Left ventricle myocardium inferior (tissue), 1 donor: ENCODE measurements around the gene SLC50A1. TPM values are rescaled to one million over a fixed set of nuclear protein-coding genes. Genes with fewer than 3 reads are reported as not detected.

ENCODE experiments used
- DNase-seq: peaks from one replicate; pipeline ENCODE4 v3.0.0-alpha.2; 2020
- H3K27ac ChIP-seq: fragments of 200-600 bp; replicated peaks from 2 replicates; pipeline ENCODE4 v1.8.0; 2021
- H3K27me3 ChIP-seq: fragments of 200-600 bp; 2 replicates; pipeline ENCODE4 v1.8.0; 2021; ENCODE audit warnings: low read depth
- H3K36me3 ChIP-seq: fragments of 200-600 bp; 2 replicates; pipeline ENCODE4 v1.8.0; 2021
- H3K4me1 ChIP-seq: fragments of 200-600 bp; 2 replicates; pipeline ENCODE4 v1.8.0; 2021
- H3K4me3 ChIP-seq: fragments of 200-600 bp; 2 replicates; pipeline ENCODE4 v1.8.0; 2021; ENCODE audit warnings: mild to moderate bottlenecking, moderate library complexity
- H3K9me3 ChIP-seq: fragments of 200-600 bp; replicated peaks from 2 replicates; pipeline ENCODE4 v1.8.0; 2021
- intact Hi-C: fragments of 100-400 bp; cut with micrococcal nuclease; formaldehyde crosslinking; loops from one replicate; pipeline ENCODE4 v1.11.0; 2022
- total RNA-seq: library from RNA; stranded (reverse); fragmentation: NEBNext Ultra II Directional; extraction: Animal tissue kit (Norgen Biotek cat#: 25700); gene quantifications from one replicate; pipeline ENCODE4 v1.2.1, GENCODE V29; 2021
- TF ChIP-seq, protein P1 (sequence below): fragments of 200-600 bp; IDR thresholded peaks from 2 replicates; pipeline ENCODE4 v1.8.0; 2021; ENCODE audit warnings: antibody characterized with exemption, mild to moderate bottlenecking, borderline replicate concordance
- donor health status: DM: no; HTN: yes; CAD: no; lungs with severe emphysema.

Gene SLC50A1
- total RNA-seq, 1 donor from 2014 or later = 8.2 TPM

DNA sequence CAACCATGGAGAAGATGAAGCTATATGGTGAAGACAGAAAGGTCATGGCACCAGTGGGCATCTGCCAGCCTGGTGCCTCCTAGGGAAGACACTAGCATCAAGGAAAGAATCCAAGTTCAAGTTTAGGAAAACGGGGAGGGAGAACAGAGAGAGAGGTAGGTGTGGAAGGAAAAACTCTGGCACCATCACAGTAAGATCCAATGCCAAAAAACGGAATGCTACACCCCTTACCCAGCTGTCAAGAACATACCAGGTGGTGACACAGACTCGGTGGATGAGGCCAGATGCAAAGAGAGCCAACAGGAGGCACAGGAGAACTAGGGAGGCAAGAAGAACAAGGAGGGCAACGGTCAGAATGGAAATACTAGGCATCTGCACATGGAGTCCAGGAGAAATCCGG, 33.9 kb downstream of the SLC50A1 start:
- intact Hi-C loops = loop anchor here (5.0 kb wide), 1 partner anchor 77 kb away; no protein-coding TSS in a partner anchor
- Histone ChIP-seq H3K27me3 (peaks cover 11% of the 10 kb centered on the region), H3K27ac (no peak overlapping the region), H3K36me3 (peaks cover 23% of the 10 kb centered on the region), H3K4me3 (no peak overlapping the region), H3K4me1 (peaks cover 64% of the 10 kb centered on the region), H3K9me3 (peaks cover 4% of the 10 kb centered on the region)
- TF ChIP-seq, protein P1, sequence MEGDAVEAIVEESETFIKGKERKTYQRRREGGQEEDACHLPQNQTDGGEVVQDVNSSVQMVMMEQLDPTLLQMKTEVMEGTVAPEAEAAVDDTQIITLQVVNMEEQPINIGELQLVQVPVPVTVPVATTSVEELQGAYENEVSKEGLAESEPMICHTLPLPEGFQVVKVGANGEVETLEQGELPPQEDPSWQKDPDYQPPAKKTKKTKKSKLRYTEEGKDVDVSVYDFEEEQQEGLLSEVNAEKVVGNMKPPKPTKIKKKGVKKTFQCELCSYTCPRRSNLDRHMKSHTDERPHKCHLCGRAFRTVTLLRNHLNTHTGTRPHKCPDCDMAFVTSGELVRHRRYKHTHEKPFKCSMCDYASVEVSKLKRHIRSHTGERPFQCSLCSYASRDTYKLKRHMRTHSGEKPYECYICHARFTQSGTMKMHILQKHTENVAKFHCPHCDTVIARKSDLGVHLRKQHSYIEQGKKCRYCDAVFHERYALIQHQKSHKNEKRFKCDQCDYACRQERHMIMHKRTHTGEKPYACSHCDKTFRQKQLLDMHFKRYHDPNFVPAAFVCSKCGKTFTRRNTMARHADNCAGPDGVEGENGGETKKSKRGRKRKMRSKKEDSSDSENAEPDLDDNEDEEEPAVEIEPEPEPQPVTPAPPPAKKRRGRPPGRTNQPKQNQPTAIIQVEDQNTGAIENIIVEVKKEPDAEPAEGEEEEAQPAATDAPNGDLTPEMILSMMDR = no peak
- no peak for DNase-seq

DNA sequence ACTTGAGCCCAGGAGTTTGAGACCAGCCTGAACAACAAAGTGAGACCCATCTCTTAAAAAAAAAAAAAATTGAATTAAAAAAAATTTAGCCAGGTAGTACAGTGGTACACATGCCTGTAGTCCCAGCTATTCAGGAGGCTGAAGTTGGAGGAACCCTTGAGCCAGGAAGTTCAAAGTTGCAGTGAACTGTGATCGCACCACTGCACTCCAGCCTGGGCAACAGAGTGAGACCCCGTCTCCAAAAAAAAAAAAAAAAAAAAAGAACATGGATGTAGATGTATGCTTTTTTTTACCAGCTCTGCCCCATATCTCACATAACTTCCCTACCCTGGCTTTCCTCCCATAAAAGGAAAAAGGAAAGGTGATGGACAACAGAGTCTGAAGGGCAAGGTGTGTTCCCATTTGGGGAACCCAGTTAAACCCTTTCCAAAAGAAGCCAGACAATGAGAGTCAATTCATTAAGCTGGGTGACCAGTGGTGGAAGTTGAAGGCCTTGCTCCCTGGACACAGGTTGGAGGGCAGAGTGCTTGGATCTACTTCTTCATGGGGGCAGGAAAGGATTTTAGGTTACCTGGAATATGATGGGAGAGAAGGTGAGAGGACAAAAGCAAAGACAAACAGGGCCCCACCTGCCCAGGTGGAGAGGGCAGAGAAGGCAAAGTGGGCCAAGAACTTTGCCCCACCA, 34.6 kb downstream of the SLC50A1 start:
- no peak for DNase-seq
- peaks cover 66% of the 10 kb centered on the region for H3K4me1 ChIP-seq
- H3K36me3 ChIP-seq = peaks cover 23% of the 10 kb centered on the region
- no peak overlapping the region for H3K27ac ChIP-seq
- TF ChIP-seq, protein P1 = no peak
- intact Hi-C loops = no loop called here
- peaks cover 18% of the 10 kb centered on the region for H3K27me3 ChIP-seq
- H3K9me3 ChIP-seq = no peaks in the 10 kb centered on the region
- no peak overlapping the region for H3K4me3 ChIP-seq

DNA sequence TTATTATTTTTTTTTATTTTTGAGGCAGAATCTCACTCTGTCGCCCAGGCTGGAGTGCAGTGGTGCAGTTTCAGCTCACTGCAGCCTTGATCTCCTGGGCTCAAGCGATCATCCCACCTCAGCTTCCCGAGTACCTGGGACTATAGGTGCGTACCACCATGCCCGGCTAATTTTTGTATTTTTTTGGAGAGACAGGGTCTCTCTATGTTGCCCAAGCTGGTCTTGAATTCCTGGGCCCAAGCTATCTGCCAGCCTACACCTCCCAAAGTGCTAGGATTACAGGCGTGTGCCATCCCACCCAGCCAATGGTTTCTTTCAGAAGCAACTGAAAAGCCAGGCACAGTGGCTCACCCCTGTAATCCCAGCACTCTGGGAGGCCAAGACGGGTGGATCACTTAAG, 35.2 kb downstream of the SLC50A1 start:
- DNase-seq = no peak
- no peak overlapping the region for H3K27ac ChIP-seq
- peaks cover 24% of the 10 kb centered on the region for H3K27me3 ChIP-seq
- no peaks in the 10 kb centered on the region for H3K9me3 ChIP-seq
- TF ChIP-seq, protein P1 = no peak
- H3K4me1 ChIP-seq = peaks cover 60% of the 10 kb centered on the region
- H3K36me3 ChIP-seq = peaks cover 23% of the 10 kb centered on the region
- no peak overlapping the region for H3K4me3 ChIP-seq
- intact Hi-C loops = no loop called here

DNA sequence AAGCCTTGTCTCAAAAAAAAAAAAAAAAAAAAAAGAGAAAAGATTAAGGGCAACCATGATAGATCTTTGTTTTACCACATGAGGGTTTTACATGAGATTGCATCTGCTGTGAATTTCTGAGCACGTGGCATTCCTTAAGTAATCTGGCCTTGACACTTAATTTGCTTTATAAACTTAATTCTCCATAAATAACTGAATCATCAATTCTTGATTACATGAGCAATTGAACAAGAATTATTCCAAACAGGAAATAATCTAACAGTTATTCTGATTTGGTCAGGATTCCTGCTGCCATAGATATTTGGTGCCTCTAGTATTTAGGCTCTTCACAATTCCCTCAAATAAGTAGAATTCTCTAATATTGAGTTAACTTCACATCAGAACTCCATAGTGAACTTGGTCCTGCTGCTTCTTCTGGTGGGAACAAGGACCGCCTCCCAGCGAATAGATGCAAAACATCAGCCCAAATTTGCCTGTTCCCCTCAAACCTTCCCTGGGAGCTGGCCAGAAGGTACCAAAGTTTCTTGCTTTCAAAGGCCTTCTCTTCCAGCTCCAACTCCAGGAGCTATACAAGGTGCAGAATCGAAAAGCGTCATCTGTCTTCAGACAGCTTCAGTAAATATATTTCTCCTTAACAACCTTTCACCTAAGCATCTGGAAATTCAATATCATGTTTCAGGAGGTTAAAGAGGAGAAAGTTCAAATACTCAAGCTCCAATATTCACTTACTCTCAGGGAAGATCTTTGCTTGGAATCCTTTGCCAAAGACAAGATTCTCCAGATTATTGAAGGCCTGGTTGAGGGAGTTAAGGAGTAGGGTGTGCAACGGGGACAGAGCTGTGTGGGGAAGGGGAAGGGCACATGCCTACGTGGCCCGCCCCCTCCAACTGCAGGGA, 36.4 kb downstream of the SLC50A1 start:
- TF ChIP-seq, protein P1 = no peak
- Histone ChIP-seq H3K4me1 (peaks cover 52% of the 10 kb centered on the region), H3K9me3 (no peaks in the 10 kb centered on the region), H3K36me3 (peaks cover 23% of the 10 kb centered on the region), H3K27ac (peak overlapping the region; percentile 96), H3K27me3 (peaks cover 27% of the 10 kb centered on the region), H3K4me3 (peak overlapping the region; percentile 93)
- DNase-seq = no peak
- intact Hi-C loops = no loop called here

DNA sequence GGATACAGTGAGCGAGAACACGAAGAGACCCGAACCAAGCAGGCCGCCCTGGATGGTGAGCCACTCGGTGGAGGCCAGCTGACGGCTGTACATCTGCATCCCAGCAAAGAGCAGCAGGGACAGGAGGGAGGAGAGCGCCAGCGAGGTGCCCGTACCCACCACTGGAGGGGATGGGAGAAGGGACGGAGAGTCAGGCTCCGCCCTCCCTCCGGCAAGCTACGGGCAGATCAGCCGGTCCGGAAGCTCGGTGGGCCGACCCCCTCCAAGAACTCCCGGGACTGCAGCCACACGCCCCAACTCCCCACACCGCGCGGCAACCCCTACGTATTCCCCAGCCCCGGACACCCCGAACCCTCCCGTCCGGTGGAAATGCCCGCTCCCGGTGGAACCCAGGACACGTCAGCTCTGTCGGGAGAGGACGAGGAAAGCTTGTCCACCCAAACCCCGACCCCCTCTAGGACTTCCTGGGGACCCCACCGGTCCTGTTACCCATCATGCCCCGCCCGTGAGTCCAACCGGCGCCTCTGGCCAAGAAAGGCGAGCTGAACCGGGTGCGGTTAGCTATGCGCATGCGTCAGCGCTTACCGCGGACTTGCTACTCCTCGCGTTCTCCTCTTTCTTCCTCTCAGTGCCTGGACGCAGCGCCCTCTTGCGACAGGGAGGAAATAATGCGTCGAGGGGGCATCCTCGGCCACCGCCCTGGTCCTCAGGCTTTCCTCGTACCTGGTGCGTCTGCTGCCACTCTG, 37.3 kb downstream of the SLC50A1 start, which contains the start of gene KRTCAP2:
Gene KRTCAP2, minus strand, starts transcription at position 573 of the 746 bp plus-strand sequence. Its CDS starts 80 bp downstream, at position 493.
- TF ChIP-seq, protein P1 = peak; percentile 97
- H3K36me3 ChIP-seq = peaks cover 23% of the 10 kb centered on the region
- DNase-seq = peak; percentile 94
- intact Hi-C loops = no loop called here
- peak within 1 kb of the TSS; percentile 96 for H3K27ac ChIP-seq
- H3K9me3 ChIP-seq = no peaks in the 10 kb centered on the region
- H3K4me1 ChIP-seq = peaks cover 44% of the 10 kb centered on the region
- H3K4me3 ChIP-seq = peak within 1 kb of the TSS; percentile 93
- peaks cover 27% of the 10 kb centered on the region for H3K27me3 ChIP-seq
